Measurements from ENCODE around the gene VEGFA. TPM values are rescaled to one million over a fixed set of nuclear protein-coding genes. Genes with fewer than 3 reads are reported as not detected.

The VEGFA gene
- total RNA-seq (2021; fragmentation: NEBNext Ultra II Directional; extraction: Animal tissue kit (Norgen Biotek cat#: 25700)): 10 to 100 TPM; 26.0 to 37.4 (median 28.3) TPM
- long read RNA-seq, partial matches to known transcripts: 0 of 2 reads
- long read RNA-seq, other reads (novel, unspliced or antisense): 2 of 2 reads

GRCh38 chr6:43769526-43770371 is at the start of gene VEGFA:
Gene VEGFA, plus strand, starts transcription at chr6:43770211.
- H3K9me3 Mint-ChIP-seq: no peaks in the 10 kb centered on the region
- H3K4me1 Mint-ChIP-seq (ENCODE audit: low read depth): peaks cover 36% of the 10 kb centered on the region
- peak within 1 kb of the TSS; percentile 94 for H3K4me3 Mint-ChIP-seq
- TF ChIP-seq CTCF (IDR thresholded peaks at IDR 0.05): peak; percentile 99
- peak within 1 kb of the TSS; percentile 83 for H3K27ac Mint-ChIP-seq
- H3K36me3 Mint-ChIP-seq (ENCODE audit: low read depth): no peaks in the 10 kb centered on the region
- DNase-seq: peak; percentile 81
- H3K27me3 Mint-ChIP-seq (ENCODE audit: insufficient read depth): peaks cover 16% of the 10 kb centered on the region

GRCh38 chr6:43720999-43721398 is 49.0 kb upstream of the VEGFA start:
- no peak for TF ChIP-seq CTCF (IDR thresholded peaks at IDR 0.05)
- Mint-ChIP-seq H3K4me1 (ENCODE audit: low read depth) (peaks cover 7% of the 10 kb centered on the region; the same call in 1 of the 2 replicates), H3K4me3 (no peak overlapping the region), H3K27ac (no peak overlapping the region), H3K36me3 (ENCODE audit: low read depth) (no peaks in the 10 kb centered on the region), H3K27me3 (ENCODE audit: insufficient read depth) (peaks cover 18% of the 10 kb centered on the region), H3K9me3 (no peaks in the 10 kb centered on the region)
- DNase-seq: no peak

- no peaks in the 10 kb centered on the region for H3K9me3 Mint-ChIP-seq
- no peak for TF ChIP-seq CTCF (IDR thresholded peaks at IDR 0.05)
- H3K4me3 Mint-ChIP-seq: no peak overlapping the region
Measured at GRCh38 chr6:43722920-43723545, 47.0 kb upstream of the VEGFA start.

GRCh38 chr6:43723737-43724295 is 46.2 kb upstream of the VEGFA start:
- Mint-ChIP-seq H3K27ac (no peak overlapping the region), H3K9me3 (no peaks in the 10 kb centered on the region), H3K36me3 (ENCODE audit: low read depth) (no peaks in the 10 kb centered on the region), H3K4me1 (ENCODE audit: low read depth) (peaks cover 7% of the 10 kb centered on the region; the same call in 1 of the 2 replicates), H3K27me3 (ENCODE audit: insufficient read depth) (peaks cover 12% of the 10 kb centered on the region), H3K4me3 (no peak overlapping the region)
- TF ChIP-seq CTCF (IDR thresholded peaks at IDR 0.05): peak; percentile 79
- DNase-seq: no peak

More at GRCh38 chr6:43722920-43723545, 47.0 kb upstream of the VEGFA start:
- DNase-seq: no peak
- peaks cover 7% of the 10 kb centered on the region; the same call in 1 of the 2 replicates for H3K4me1 Mint-ChIP-seq (ENCODE audit: low read depth)
- H3K27ac Mint-ChIP-seq: no peak overlapping the region
- H3K36me3 Mint-ChIP-seq (ENCODE audit: low read depth): no peaks in the 10 kb centered on the region
- peaks cover 11% of the 10 kb centered on the region for H3K27me3 Mint-ChIP-seq (ENCODE audit: insufficient read depth)

GRCh38 chr6:43724354-43724753 is 45.7 kb upstream of the VEGFA start:
- TF ChIP-seq CTCF (IDR thresholded peaks at IDR 0.05): no peak
- Mint-ChIP-seq H3K4me3 (no peak overlapping the region), H3K9me3 (no peaks in the 10 kb centered on the region), H3K36me3 (ENCODE audit: low read depth) (no peaks in the 10 kb centered on the region), H3K4me1 (ENCODE audit: low read depth) (peaks cover 7% of the 10 kb centered on the region; the same call in 1 of the 2 replicates), H3K27me3 (ENCODE audit: insufficient read depth) (peaks cover 14% of the 10 kb centered on the region), H3K27ac (no peak overlapping the region)
- DNase-seq: no peak
